Measurements from ENCODE around the gene ACP3.
A peak's percentile ranks its signal among the peaks of the same experiment; 100 is the strongest.
"Not testable (repeated sequence)": the region's sequence is repeated elsewhere in the genome, so short reads cannot be mapped to it uniquely, and the experiment has no call there.

Gene ACP3

DNA sequence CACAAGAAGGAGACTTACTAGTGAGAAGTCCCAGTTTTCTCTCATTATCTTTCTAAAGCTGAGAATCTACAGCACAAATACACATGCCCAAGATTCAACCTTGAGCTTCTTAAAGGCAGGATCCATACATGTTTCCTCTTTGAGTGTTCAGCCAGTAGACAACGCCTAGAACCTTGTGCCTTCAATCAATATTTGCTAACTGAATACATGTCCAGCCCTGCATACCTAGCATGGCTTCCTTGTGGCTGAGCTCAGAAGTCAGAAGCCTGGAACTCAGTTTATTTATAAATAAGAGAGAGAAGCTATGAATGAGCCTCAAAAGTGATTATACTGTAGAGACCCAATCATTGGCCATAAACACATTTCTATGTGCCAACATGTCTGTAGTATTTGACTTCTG, 43.5 kb downstream of the ACP3 start:
- Histone ChIP-seq H3K27me3 (ENCODE audit: control insufficient read depth, insufficient read depth, low read length) (no peaks in the 10 kb centered on the region), H3K9me3 (ENCODE audit: control insufficient read depth, insufficient read depth, low read length) (no peaks in the 10 kb centered on the region), H3K27ac (ENCODE audit: low read depth, low read length) (no peak overlapping the region), H3K4me1 (ENCODE audit: control insufficient read depth, insufficient read depth, low read length) (no peaks in the 10 kb centered on the region), H3K36me3 (ENCODE audit: control insufficient read depth, insufficient read depth, low read length) (no peaks in the 10 kb centered on the region), H3K4me3 (ENCODE audit: low read depth, low read length) (no peak overlapping the region), H3K9ac (ENCODE audit: low read depth, low read length) (no peak overlapping the region)

DNA sequence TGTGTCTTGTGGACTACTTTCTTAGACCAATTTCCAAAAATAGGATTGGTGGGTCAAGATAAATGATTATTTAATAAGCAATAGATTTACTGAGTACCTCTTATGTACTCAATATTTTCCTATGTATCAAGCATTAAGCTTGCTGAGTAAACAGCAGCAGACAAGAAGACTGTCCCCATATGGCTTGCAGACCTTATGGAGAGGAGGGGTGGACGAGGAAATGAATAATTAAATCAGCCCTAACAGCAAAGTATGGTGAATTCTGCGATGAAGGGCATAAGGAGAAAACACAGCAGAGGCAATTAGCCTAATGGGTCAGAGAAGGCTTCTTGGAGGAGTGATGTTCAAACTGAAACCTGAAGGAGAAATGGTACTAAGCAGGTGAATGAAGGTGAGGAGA, 45.1 kb downstream of the ACP3 start:
- Histone ChIP-seq H3K9me3 (ENCODE audit: control insufficient read depth, insufficient read depth, low read length) (no peaks in the 10 kb centered on the region), H3K4me3 (ENCODE audit: low read depth, low read length) (no peak overlapping the region), H3K4me1 (ENCODE audit: control insufficient read depth, insufficient read depth, low read length) (no peaks in the 10 kb centered on the region), H3K27me3 (ENCODE audit: control insufficient read depth, insufficient read depth, low read length) (no peaks in the 10 kb centered on the region), H3K36me3 (ENCODE audit: control insufficient read depth, insufficient read depth, low read length) (no peaks in the 10 kb centered on the region), H3K9ac (ENCODE audit: low read depth, low read length) (no peak overlapping the region), H3K27ac (ENCODE audit: low read depth, low read length) (no peak overlapping the region)

DNA sequence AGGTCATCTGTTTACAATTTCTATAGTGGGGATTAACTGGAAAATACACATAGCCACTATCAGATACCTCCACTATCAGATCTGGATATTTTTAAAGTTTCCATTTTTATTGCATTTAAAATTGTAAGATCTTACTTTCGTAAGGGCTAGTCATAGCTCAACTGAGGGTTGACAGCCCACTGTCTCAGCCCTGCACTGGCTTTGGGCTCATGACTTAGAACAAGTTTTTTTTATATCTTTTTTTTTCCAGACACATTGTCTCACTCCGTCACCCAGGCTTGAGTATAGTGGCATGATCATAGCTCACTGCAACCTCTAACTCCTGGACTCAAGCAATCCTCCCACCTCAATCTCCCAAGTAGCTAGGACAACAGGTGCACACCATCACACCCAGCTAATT, 51.3 kb downstream of the ACP3 start:
- no peaks in the 10 kb centered on the region for H3K4me1 ChIP-seq (ENCODE audit: control insufficient read depth, insufficient read depth, low read length)
- H3K9me3 ChIP-seq (ENCODE audit: control insufficient read depth, insufficient read depth, low read length), result no peaks in the 10 kb centered on the region
- no peaks in the 10 kb centered on the region for H3K36me3 ChIP-seq (ENCODE audit: control insufficient read depth, insufficient read depth, low read length)
- H3K4me3 ChIP-seq (ENCODE audit: low read depth, low read length), result no peak overlapping the region
- no peak overlapping the region for H3K27ac ChIP-seq (ENCODE audit: low read depth, low read length)
- H3K9ac ChIP-seq (ENCODE audit: low read depth, low read length), result no peak overlapping the region
- no peaks in the 10 kb centered on the region for H3K27me3 ChIP-seq (ENCODE audit: control insufficient read depth, insufficient read depth, low read length)

DNA sequence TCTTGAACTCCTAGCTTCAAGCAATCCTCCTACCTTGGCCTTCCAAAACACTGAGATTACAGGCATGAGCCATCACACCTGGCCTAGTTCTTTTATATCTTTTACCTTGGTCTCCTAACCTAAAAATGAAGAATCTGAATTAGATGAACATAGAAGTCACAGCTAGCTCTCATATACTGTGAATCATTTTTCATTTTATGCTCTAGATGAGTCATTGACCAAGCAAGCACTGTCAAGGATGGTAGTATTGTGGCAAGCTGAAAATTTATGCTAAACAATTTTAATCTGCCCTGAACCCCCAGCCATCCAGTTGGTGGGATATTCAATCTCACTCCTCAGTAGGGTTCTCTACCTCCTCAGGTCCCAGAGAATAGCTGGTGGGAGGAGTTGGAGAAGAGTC, 51.8 kb downstream of the ACP3 start:
- Histone ChIP-seq H3K36me3 (ENCODE audit: control insufficient read depth, insufficient read depth, low read length) (no peaks in the 10 kb centered on the region), H3K9me3 (ENCODE audit: control insufficient read depth, insufficient read depth, low read length) (no peaks in the 10 kb centered on the region), H3K9ac (ENCODE audit: low read depth, low read length) (no peak overlapping the region), H3K4me1 (ENCODE audit: control insufficient read depth, insufficient read depth, low read length) (no peaks in the 10 kb centered on the region), H3K27ac (ENCODE audit: low read depth, low read length) (no peak overlapping the region), H3K4me3 (ENCODE audit: low read depth, low read length) (no peak overlapping the region), H3K27me3 (ENCODE audit: control insufficient read depth, insufficient read depth, low read length) (no peaks in the 10 kb centered on the region)

DNA sequence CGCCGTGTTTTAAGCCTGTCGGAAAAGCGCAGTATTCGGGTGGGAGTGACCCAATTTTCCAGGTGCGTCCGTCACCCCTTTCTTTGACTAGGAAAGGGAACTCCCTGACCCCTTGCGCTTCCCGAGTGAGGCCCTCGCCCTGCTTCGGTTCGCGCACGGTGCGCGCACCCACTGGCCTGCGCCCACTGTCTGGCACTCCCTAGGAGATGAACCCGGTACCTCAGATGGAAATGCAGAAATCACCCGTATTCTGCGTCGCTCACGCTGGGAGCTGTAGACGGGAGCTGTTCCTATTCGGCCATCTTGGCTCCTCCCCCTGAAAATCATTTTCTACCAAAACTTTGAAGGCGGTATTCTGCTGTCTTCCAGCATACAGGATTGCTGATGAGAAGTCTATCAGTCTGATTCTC, 59.7 kb downstream of the ACP3 start:
- not testable (repeated sequence) for H3K9me3 ChIP-seq (ENCODE audit: control insufficient read depth, insufficient read depth, low read length); H3K4me1 ChIP-seq (ENCODE audit: control insufficient read depth, insufficient read depth, low read length); H3K36me3 ChIP-seq (ENCODE audit: control insufficient read depth, insufficient read depth, low read length); H3K27me3 ChIP-seq (ENCODE audit: control insufficient read depth, insufficient read depth, low read length)
- peak overlapping the region; percentile 59; the same call in 1 of the 2 replicates for H3K9ac ChIP-seq (ENCODE audit: low read depth, low read length)
- peak overlapping the region; percentile 66 for H3K4me3 ChIP-seq (ENCODE audit: low read depth, low read length)
- H3K27ac ChIP-seq (ENCODE audit: low read depth, low read length), result peak overlapping the region; percentile 5

DNA sequence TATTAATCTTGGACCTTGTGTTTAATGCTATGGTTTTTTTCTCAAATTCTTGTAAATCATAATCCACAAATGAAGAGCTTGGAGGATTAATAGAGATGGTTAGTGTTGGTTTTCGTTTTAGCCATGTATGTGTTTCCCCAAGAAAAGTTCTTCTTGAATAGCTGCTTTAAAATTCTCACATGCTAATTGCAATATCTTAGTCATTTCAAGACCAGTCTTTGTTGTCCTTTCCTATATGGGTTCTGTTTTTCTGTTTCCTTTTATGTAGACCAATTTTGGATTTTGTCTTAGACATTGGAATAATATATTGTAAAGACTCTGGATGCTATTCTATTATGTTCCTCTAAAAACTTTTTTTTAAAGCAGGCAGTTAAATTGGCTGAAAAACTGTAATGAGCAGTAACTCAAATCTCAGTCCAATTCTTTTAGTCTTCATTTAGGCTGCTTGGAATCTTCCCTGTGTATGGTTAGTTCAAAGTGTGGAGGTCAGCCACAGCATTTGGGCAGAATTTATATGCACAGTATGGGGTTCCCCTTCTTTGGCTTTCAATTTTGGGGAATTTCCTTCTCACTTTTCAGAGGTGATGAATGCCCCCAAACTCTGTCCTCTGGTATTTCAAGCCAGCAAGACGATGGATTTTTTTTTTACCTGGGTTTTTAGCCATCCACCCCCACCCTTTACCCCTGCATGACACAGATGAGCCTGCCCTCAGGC, 61.0 kb downstream of the ACP3 start:
- Histone ChIP-seq H3K9me3 (ENCODE audit: control insufficient read depth, insufficient read depth, low read length) (peaks cover 7% of the 10 kb centered on the region; the same call in 1 of the 2 replicates), H3K9ac (ENCODE audit: low read depth, low read length) (no peak overlapping the region), H3K27me3 (ENCODE audit: control insufficient read depth, insufficient read depth, low read length) (no peaks in the 10 kb centered on the region), H3K4me1 (ENCODE audit: control insufficient read depth, insufficient read depth, low read length) (peaks cover 20% of the 10 kb centered on the region), H3K36me3 (ENCODE audit: control insufficient read depth, insufficient read depth, low read length) (no peaks in the 10 kb centered on the region), H3K27ac (ENCODE audit: low read depth, low read length) (no peak overlapping the region), H3K4me3 (ENCODE audit: low read depth, low read length) (no peak overlapping the region)

DNA sequence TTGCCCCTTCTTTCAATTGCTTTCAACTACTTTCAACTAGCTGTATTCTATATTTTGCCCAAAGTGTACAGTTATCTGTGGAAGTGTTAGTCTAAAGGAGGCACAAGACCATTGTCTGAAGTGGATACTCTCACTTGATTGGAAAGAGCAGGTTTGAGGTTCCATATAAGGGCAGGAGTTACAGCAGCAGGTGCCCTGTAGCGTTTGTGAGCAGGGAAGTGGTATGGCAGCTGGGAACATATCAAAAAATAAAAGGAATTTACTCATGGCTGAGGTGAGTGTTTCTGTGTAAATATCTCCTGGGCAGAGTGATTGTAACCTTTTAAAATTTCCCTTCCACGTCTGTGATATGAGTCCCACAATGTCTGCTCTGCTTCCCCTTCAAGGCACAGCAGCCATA, 61.6 kb downstream of the ACP3 start:
- peaks cover 20% of the 10 kb centered on the region for H3K4me1 ChIP-seq (ENCODE audit: control insufficient read depth, insufficient read depth, low read length)
- H3K27ac ChIP-seq (ENCODE audit: low read depth, low read length), result no peak overlapping the region
- no peaks in the 10 kb centered on the region for H3K36me3 ChIP-seq (ENCODE audit: control insufficient read depth, insufficient read depth, low read length)
- H3K4me3 ChIP-seq (ENCODE audit: low read depth, low read length), result no peak overlapping the region
- peaks cover 7% of the 10 kb centered on the region; the same call in 1 of the 2 replicates for H3K9me3 ChIP-seq (ENCODE audit: control insufficient read depth, insufficient read depth, low read length)
- H3K27me3 ChIP-seq (ENCODE audit: control insufficient read depth, insufficient read depth, low read length), result no peaks in the 10 kb centered on the region
- H3K9ac ChIP-seq (ENCODE audit: low read depth, low read length), result no peak overlapping the region

DNA sequence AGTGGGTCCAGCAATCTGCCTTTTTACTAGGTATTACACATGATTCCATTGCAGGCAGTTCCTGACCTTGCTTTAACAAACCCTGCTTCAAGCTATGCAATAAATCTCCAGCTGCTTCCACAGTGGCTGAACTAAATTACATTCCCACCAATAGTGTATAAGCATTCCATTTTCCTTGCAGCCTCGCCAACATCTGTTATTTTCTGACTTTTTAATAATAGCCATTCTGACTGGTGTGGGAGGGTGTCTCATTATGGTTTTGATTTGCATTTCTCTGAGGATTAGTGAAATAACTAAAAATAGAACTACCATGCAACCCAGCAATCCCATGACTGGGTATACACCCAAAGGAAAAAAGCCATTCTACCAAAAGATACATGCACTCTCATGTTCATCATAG, 63.7 kb downstream of the ACP3 start:
- no peak overlapping the region for H3K27ac ChIP-seq (ENCODE audit: low read depth, low read length)
- no peaks in the 10 kb centered on the region for H3K36me3 ChIP-seq (ENCODE audit: control insufficient read depth, insufficient read depth, low read length)
- no peak overlapping the region for H3K4me3 ChIP-seq (ENCODE audit: low read depth, low read length)
- H3K9ac ChIP-seq (ENCODE audit: low read depth, low read length), result no peak overlapping the region
- H3K9me3 ChIP-seq (ENCODE audit: control insufficient read depth, insufficient read depth, low read length), result peaks cover 7% of the 10 kb centered on the region; the same call in 1 of the 2 replicates
- H3K4me1 ChIP-seq (ENCODE audit: control insufficient read depth, insufficient read depth, low read length), result peaks cover 20% of the 10 kb centered on the region
- no peaks in the 10 kb centered on the region for H3K27me3 ChIP-seq (ENCODE audit: control insufficient read depth, insufficient read depth, low read length)

DNA sequence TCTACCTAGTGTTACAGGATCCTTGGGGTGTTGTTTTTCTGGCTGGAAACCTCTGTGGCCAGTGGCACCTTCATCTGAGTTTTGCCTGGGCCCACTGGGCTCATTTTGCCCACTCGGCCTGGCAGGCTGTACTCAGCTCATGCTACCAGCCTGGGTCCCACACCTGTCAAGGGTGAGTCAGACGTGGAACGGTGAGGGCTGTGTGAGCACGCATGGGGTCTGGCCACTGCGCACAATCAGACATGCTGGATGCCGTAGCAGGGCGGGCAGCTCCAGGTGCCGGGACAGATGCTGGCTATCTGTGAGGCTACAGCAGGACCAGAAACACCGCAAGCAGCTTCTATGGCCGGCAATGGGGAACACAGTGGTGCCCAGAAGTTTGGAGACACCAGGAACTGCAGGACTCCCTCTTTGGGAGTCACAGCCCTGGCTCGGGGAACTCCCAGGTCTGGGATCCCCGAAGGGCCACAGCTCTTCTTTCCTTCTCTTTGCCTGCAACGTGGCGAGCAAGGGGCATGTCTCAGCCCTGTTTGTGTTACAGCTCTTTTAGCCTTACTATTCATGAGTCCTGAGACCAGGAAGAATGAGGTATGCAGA, 64.2 kb downstream of the ACP3 start:
- H3K9me3 ChIP-seq (ENCODE audit: control insufficient read depth, insufficient read depth, low read length), result peaks cover 7% of the 10 kb centered on the region; the same call in 1 of the 2 replicates
- no peaks in the 10 kb centered on the region for H3K27me3 ChIP-seq (ENCODE audit: control insufficient read depth, insufficient read depth, low read length)
- no peaks in the 10 kb centered on the region for H3K36me3 ChIP-seq (ENCODE audit: control insufficient read depth, insufficient read depth, low read length)
- peaks cover 20% of the 10 kb centered on the region for H3K4me1 ChIP-seq (ENCODE audit: control insufficient read depth, insufficient read depth, low read length)
- H3K9ac ChIP-seq (ENCODE audit: low read depth, low read length), result no peak overlapping the region
- no peak overlapping the region for H3K4me3 ChIP-seq (ENCODE audit: low read depth, low read length)
- H3K27ac ChIP-seq (ENCODE audit: low read depth, low read length), result peak overlapping the region; percentile 92

DNA sequence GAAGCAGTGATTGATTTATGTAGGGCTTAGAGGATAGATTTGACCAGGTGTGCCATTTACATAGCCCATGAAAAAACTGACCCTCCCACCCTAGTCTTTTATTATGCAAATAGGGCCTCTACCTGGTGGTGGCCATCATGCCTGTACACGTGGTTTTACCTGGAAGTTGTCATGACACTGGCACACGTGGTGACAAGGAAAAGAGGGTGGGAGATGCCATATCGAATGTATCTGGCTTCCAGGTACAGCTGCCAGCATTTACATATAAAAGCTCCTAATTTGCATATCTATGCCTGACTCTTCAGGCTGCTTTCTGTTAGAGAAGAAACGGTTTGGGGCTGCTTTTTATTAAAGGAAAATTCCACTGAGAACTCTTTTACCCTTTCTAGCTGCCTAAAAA, 65.1 kb downstream of the ACP3 start:
- Histone ChIP-seq H3K4me1 (ENCODE audit: control insufficient read depth, insufficient read depth, low read length) (peaks cover 20% of the 10 kb centered on the region), H3K27ac (ENCODE audit: low read depth, low read length) (peak overlapping the region; percentile 92), H3K9me3 (ENCODE audit: control insufficient read depth, insufficient read depth, low read length) (peaks cover 7% of the 10 kb centered on the region; the same call in 1 of the 2 replicates), H3K4me3 (ENCODE audit: low read depth, low read length) (peak overlapping the region; percentile 47), H3K36me3 (ENCODE audit: control insufficient read depth, insufficient read depth, low read length) (no peaks in the 10 kb centered on the region), H3K27me3 (ENCODE audit: control insufficient read depth, insufficient read depth, low read length) (no peaks in the 10 kb centered on the region), H3K9ac (ENCODE audit: low read depth, low read length) (no peak overlapping the region)

DNA sequence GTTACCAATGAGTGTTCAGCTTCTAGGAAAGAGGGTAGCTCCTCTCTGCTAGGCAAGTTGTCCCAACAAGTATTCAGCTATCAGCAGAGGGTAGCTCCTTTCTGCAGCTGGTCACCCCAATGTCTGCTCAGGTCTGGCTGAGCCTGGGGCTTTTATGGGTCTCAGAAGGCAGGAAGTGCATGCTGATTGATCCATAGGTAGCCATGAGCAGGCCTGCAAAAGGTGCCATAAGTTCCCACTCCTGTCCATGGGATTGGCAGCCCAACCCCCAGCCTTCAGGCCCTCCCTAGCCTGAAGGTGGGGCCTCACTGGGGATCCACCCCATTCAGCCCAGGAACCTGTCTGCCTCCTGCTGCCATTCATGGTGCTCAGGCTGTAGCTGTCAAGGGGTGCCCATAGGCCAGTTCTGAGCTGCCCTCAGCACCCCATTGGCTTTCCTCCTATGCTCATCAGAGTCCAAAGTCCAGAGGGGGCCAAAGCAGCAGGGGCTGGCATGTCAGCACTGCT, 65.5 kb downstream of the ACP3 start:
- Histone ChIP-seq H3K9me3 (ENCODE audit: control insufficient read depth, insufficient read depth, low read length) (peaks cover 4% of the 10 kb centered on the region; the same call in 1 of the 2 replicates), H3K4me3 (ENCODE audit: low read depth, low read length) (peak overlapping the region; percentile 47), H3K36me3 (ENCODE audit: control insufficient read depth, insufficient read depth, low read length) (no peaks in the 10 kb centered on the region), H3K9ac (ENCODE audit: low read depth, low read length) (no peak overlapping the region), H3K27ac (ENCODE audit: low read depth, low read length) (peak overlapping the region; percentile 92), H3K4me1 (ENCODE audit: control insufficient read depth, insufficient read depth, low read length) (peaks cover 20% of the 10 kb centered on the region), H3K27me3 (ENCODE audit: control insufficient read depth, insufficient read depth, low read length) (no peaks in the 10 kb centered on the region)

All from HUES48 (cell line).